ENCODE data around the gene CYB5R4.
"Not testable (repeated sequence)": the region's sequence is repeated elsewhere in the genome, so short reads cannot be mapped to it uniquely, and the experiment has no call there.

CYB5R4 gene

GRCh38 chr6:83920017-83920416 is 60.5 kb downstream of the CYB5R4 start:
- DNase-seq = no peak

DNA sequence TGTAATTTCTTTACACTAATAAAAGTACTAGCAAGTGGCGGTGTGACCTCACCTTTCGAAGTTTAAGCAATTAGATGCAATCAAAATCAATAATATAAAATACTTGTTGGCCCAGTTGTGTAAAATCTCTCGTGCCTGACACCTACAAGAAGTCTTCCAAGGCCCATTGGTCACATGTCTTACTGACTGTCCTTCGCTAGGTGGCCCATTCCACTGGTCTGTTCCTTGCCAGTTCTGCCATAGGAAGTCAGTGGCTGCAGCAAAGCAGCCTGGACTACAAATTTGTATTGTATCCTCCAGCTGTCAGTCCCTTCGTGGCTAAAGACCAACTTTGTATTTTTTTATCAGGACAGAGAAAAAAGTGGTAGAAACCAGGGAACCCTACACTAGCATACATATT is 61.8 kb downstream of the CYB5R4 start:
- DNase-seq = no peak

DNA sequence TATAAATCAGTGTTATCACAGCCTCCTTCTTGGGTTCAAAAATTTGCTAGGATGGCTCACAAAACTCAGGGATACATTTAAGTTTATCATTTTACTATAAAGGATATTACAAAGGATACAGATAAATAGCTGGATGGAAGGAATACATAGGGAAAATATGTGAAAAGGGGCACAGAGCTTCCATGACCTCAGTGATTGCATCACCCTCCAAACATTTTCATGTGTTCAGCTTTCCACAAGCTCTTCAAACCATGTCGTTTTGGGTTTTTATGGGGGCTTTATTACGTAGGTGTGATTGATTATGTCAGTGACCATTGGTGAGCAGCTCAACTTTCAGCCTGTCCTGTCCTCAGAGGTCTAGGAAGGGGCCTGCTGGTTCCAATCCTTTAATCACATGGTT is 68.0 kb downstream of the CYB5R4 start:
- DNase-seq = no peak

DNA sequence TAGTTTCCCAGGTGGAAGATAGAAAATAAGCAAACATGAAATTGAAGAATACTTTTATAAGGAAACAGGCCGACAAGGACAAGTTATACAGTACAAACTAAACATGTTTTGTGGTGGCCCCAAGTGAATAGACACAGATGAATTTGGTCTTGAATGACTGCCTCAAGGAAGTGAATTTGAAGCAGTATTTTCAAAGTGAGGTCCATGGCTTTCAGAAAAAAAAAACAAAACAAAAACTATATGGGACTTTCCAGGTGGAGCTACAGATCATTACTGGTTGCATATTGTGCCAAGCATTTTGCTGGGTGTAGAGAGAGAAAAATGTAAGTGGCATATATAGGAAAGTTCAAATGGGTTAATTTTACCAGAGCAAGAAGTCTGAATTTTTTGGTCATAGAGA is 68.8 kb downstream of the CYB5R4 start:
- no peak for DNase-seq

GRCh38 chr6:83946201-83946833 is 86.8 kb downstream of the CYB5R4 start:
- DNase-seq = not testable (repeated sequence)

- DNase-seq = not testable (repeated sequence)
Measured at GRCh38 chr6:83947983-83948382, 88.5 kb downstream of the CYB5R4 start.

DNA sequence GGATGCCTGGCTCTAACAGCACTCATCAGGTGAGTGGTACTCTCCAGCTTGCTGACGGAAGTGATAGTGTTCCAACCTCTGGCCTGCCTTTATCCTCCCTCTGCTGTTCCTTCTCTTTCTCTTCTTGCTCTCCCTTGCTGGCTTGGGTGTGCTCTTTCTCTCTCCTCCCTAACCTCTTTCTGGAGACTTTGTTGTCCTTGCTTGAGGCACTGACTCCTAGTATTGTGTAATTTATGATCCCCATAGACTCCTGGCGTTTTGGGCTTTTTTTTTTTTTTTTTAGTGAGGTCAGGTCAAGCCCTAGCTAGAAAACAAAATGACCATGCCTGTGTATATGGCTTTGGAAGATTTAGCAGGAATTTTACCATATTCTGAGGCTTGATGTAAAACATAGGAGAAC is 89.4 kb downstream of the CYB5R4 start:
- DNase-seq = no peak

GRCh38 chr6:83951423-83951822 is 91.9 kb downstream of the CYB5R4 start:
- not testable (repeated sequence) for DNase-seq

GRCh38 chr6:83952830-83953229 is 93.3 kb downstream of the CYB5R4 start:
- no peak for DNase-seq

DNA sequence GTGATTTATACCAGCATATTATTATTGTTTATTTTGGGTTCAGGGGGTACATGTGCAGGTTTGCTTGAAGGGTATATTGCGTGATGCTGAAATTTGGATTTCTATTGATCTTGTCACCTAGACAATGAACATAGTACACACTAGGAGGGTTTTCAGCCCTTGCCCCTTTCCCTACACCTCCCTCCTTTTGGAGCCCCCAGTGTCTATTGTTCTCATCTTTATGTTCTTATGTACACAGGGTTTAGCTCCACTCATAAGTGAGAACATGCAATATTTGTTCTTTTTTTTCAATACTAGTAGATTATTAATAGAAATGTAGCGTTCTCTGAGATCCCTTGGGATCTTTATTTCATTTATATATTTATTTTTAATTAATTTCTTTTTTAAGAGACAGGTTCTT is 94.9 kb downstream of the CYB5R4 start:
- no peak for DNase-seq

- no peak for DNase-seq
Measured at GRCh38 chr6:83958241-83958685, 98.8 kb downstream of the CYB5R4 start.

GRCh38 chr6:83960664-83961063 is 101.2 kb downstream of the CYB5R4 start:
- no peak for DNase-seq

GRCh38 chr6:83962582-83962981 is 103.1 kb downstream of the CYB5R4 start:
- DNase-seq = no peak

GRCh38 chr6:83966539-83966938 is 107.0 kb downstream of the CYB5R4 start:
- no peak for DNase-seq

DNA sequence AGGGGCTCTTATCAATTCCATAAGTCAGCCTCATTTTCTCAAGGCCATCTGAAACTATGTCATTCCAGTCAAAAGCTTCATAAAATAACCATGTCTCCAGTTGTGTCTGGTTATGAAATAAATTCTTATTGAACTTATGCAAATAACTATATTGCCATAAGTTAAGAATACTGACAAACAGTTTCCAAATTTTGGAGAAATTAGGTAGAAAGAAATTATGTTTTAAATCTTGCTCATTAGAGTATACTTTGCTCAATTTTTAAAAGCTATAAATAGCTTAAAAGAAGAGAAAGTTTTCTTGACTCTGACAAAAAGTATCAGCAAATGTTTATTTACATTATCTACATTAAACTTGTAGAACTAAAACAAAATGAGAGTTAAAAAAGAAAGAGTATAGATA is 111.1 kb downstream of the CYB5R4 start:
- no peak for DNase-seq

- DNase-seq = no peak
Measured at GRCh38 chr6:83974409-83975050, 115.0 kb downstream of the CYB5R4 start.

DNA sequence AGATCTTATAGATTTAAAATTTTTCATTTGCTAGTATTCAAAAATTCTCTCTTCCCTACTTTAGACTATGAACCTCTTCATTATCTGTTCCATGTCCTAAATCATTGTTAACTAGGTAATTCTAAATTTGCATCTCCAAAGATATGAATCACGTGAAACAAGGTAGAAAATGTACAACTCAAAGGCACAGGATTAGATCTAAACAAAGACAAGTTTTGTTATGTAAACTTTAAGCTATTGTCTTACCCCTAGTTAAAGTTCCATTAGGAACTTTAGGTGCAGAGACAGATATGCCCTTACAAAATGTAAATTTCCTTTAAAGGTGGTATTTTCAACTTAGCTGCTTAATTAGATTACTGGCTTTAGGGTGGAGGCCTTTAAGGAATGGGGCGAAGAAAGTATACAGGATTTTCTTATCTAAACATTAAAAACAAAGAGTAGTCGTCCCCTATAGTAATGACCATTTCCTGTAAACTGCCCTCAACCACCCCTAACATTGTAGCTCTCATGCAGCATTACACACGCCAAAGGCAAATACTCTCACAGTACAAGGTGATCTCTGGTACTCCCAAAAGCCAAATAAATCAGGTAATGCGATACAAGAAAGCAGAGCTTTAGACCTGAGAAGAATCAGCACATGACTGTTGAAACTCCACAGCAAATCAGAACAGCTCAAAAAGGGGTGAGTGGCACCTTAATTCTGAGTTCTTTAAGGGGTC is 116.7 kb downstream of the CYB5R4 start:
- DNase-seq = no peak

- DNase-seq = no peak
Measured at GRCh38 chr6:83976871-83977270, 117.4 kb downstream of the CYB5R4 start.

GRCh38 chr6:83978324-83978734 is 118.8 kb downstream of the CYB5R4 start:
- DNase-seq = no peak

DNA sequence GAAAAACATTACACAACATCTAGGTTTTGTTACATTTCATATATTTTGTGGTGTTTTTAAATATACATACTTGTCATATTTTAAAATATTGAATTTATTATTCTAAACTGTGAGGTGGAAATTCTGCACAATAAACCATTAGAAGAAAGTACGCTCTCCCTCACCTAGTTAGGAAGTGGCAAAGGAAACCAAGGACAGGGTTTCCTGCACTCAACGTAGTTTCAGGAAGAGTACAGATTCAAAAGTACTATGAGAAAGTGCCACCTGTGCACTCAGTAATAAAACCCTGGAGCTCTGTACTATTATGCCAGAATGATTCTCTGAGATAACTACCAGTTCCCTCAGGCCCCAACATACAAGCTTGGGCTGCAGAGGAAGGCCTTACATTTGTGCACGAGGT is 119.5 kb downstream of the CYB5R4 start:
- DNase-seq = no peak

DNA sequence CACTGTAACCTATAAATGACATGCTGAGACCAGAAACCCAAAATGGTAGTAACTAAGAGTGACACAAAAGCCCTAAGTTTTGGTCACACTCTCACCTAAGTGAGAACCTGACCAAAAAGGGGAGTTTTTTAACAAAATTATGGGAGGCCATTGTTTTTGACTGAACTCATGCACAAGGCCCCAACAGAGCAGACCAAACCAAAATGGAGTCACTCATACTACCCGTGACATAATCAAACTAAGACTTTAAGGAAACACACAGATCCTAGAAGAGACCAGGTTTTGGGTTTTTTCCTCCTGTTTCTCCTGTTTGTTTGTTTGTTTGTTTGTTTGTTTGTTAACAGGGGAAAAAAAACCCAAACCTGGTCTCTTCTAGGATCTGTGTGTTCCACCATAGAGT is 124.9 kb downstream of the CYB5R4 start:
- DNase-seq = no peak

GRCh38 chr6:83985308-83985713 is 125.8 kb downstream of the CYB5R4 start:
- DNase-seq = no peak

DNA sequence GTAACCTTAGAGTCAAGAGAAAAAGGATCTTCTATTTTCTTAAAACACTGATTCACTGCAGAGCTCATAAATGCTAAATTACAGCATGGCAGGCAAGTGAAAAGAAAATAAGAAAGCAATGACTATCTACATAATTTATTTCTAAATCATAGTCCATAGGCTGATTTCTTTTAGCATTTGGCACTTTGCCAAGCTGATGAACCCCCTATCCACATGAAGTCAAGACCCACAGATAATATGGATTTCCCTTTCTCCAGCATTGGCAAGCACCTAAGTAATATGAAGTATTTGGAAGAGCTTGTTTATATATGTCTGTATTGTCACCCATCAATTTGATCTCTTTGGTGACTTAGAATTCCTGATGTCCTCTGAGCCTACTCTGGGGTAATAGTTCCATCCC is 126.2 kb downstream of the CYB5R4 start:
- no peak for DNase-seq

DNA sequence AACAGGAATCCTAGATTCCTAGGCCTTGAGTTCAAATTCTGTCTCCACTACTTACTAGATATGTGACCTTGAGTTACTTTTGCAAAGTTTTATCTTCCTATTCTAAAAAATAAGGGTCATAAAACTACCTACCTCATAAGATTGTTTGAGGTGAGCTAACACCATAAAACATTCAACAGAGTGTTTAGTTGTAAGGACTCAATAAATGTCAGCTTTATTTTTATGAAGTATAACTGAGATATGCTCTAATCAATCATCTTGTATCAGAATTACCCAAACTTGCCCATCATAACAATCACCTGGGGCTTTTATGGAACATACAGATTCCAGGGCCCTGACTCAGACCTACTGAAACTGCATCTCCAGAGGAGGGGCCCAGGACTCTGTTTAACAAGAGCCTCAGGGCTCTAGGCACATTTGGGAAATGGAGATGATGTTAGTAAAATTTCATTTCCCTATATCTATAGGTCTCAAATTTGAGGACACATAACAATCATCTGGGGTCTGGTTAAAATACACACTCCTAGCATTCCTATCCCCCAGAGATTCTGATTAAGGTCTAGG is 138.6 kb downstream of the CYB5R4 start:
- no peak for DNase-seq
